HepG2 (cell line): ENCODE measurements around the gene C9orf50. TPM values are rescaled to one million over a fixed set of nuclear protein-coding genes. Genes with fewer than 3 reads are reported as not detected.

Source experiments
- ATAC-seq: fragments of 200-7000 bp; cut with Tn5 transposase; 3 replicates; pipeline ENCODE4 v1.9.1; 2020; ENCODE audit warnings: mild to moderate bottlenecking, moderate library complexity
- BruUV-seq: library from RNA; stranded (reverse); fragments of 400-500 nt; replicated peaks from 2 replicates; lab custom pipeline; 2021; lab: Mats Ljungman, UMichigan
- CTCF ChIA-PET: fragments of 300-600 bp; formaldehyde crosslinking; extraction: SDS; loops from one replicate; lab custom pipeline; 2021; ENCODE audit warnings: low total read pairs, inconsistent platforms, low intra/inter-chr PET ratio; lab: Yijun Ruan, JAX
- POLR2A ChIA-PET: fragments of 350-600 bp; sonication (Branson Sonifier 250); formaldehyde crosslinking; loops from one replicate; lab custom pipeline; 2020; ENCODE audit warnings: antibody characterized with exemption, inconsistent platforms; lab: Yijun Ruan, JAX
- DNase-seq: peaks from one replicate; pipeline ENCODE4 v3.0.0-alpha.2; 2015; ENCODE audit warnings: low spot score
- FAIRE-seq: peaks from 3 replicates; lab custom pipeline; 2011; peaks lifted over from hg19 to GRCh38; lab: Jason Lieb, UNC
- H2AFZ ChIP-seq: one replicate; pipeline ENCODE4 v1.6.1; 2011; ENCODE audit warnings: low read length, inconsistent platforms
- H3K27ac ChIP-seq: fragments of 300-600 bp; 3 replicates; pipeline ENCODE4 v1.8.0; 2011; ENCODE audit warnings: mixed run types, mild to moderate bottlenecking, mixed read lengths, low read length, inconsistent platforms; ENCODE audit not compliant: insufficient read depth; ENCODE audit errors: extremely low read length
- H3K27me3 ChIP-seq, 2 experiments: fragments of 200-600 bp in 1 of 2; 2 replicates in 1 of 2; 3 replicates in 1 of 2; pipeline versions ENCODE4 v1.6.0 to v1.8.0; 2011; ENCODE audit warnings: low read length in 2 of 2, mild to moderate bottlenecking in 2 of 2, moderate library complexity in 2 of 2, inconsistent platforms in 1 of 2; ENCODE audit not compliant: insufficient read depth in 2 of 2, control insufficient read depth in 1 of 2
- H3K36me3 ChIP-seq, 2 experiments: fragments of 200-600 bp in 1 of 2; replicated peaks in 1 of 2; 2 replicates in 1 of 2; 3 replicates in 1 of 2; pipeline versions ENCODE4 v1.5.1 to v1.8.0; 2011; ENCODE audit warnings: low read length in 2 of 2, inconsistent platforms in 1 of 2; ENCODE audit not compliant: insufficient read depth in 2 of 2, control insufficient read depth in 1 of 2
- H3K4me1 ChIP-seq: 2 replicates; pipeline ENCODE4 v1.5.1; 2012; ENCODE audit warnings: low read length, inconsistent platforms; ENCODE audit not compliant: insufficient read depth
- H3K4me2 ChIP-seq: 2 replicates; pipeline ENCODE4 v1.6.0; 2011; ENCODE audit warnings: low read depth, low read length, inconsistent platforms
- H3K4me3 ChIP-seq, 3 experiments: fragments of 200-600 bp in 1 of 3; sonication (generic), shearing (Covaris generic) in 1 of 3; replicated peaks in 1 of 3; 2 replicates each; pipeline ENCODE4 v1.5.1; 2011 to 2016; ENCODE audit warnings: low read length in 3 of 3, inconsistent platforms in 2 of 3, low read depth in 2 of 3, mild to moderate bottlenecking in 2 of 3, control low read depth in 1 of 3, mixed read lengths in 1 of 3; ENCODE audit not compliant: insufficient read depth in 1 of 3
- H3K79me2 ChIP-seq: one replicate; pipeline ENCODE4 v1.6.1; 2011; ENCODE audit warnings: low read length, inconsistent platforms; ENCODE audit not compliant: insufficient read depth
- H3K9ac ChIP-seq: 2 replicates; pipeline ENCODE4 v1.6.0; 2011; ENCODE audit warnings: mild to moderate bottlenecking, low read depth, low read length, inconsistent platforms; ENCODE audit not compliant: insufficient read depth
- H3K9me3 ChIP-seq: 2 replicates; pipeline ENCODE4 v1.5.1; 2012; ENCODE audit warnings: mild to moderate bottlenecking, low read length
- H4K20me1 ChIP-seq: 2 replicates; pipeline ENCODE4 v1.6.0; 2011; ENCODE audit warnings: inconsistent platforms, mild to moderate bottlenecking, low read length, moderate library complexity; ENCODE audit not compliant: insufficient read depth
- HNRNPK ChIP-seq: fragments of 200-400 bp; formaldehyde crosslinking; IDR thresholded peaks from 2 replicates; pipeline ENCODE4 v1.6.1; 2018; ENCODE audit warnings: low read length, low read depth, moderate library complexity, mild to moderate bottlenecking; ENCODE audit not compliant: poor library complexity, severe bottlenecking
- RCOR2 ChIP-seq: IDR thresholded peaks from 2 replicates; pipeline ENCODE4 v1.6.1; 2016; ENCODE audit warnings: missing biosample characterization, missing genetic modification reagents
- RXRA ChIP-seq: sonication (generic); formaldehyde crosslinking; IDR thresholded peaks from 2 replicates; pipeline ENCODE4 v1.5.1; 2020; ENCODE audit warnings: missing genetic modification reagents
- TBX3 ChIP-seq: fragments of 450-650 bp; IDR thresholded peaks from 2 replicates; pipeline ENCODE4 v1.6.1; 2017; ENCODE audit warnings: antibody characterized with exemption, mild to moderate bottlenecking, inconsistent platforms, borderline replicate concordance
- ZMYM3 ChIP-seq: sonication (generic); formaldehyde crosslinking; IDR thresholded peaks from 2 replicates; pipeline ENCODE4 v1.5.1; 2020; ENCODE audit warnings: mild to moderate bottlenecking, missing genetic modification reagents
- ZNF17 ChIP-seq: sonication (generic); formaldehyde crosslinking; IDR thresholded peaks from 2 replicates; pipeline ENCODE4 v1.5.0; 2020; ENCODE audit warnings: mild to moderate bottlenecking, missing genetic modification reagents
- WGBS: methylation state at CpG from one replicate; pipeline ENCODE4 v1.1.6; 2017; ENCODE audit warnings: low lambda C conversion rate; 5-methylcytosine and 5-hydroxymethylcytosine counted together
- in situ Hi-C: cut with HindIII; loops from 2 replicates; pipeline ENCODE4 v1.10.0; 2017; ENCODE audit warnings: low pct_unique_long_range_greater_than_20kb; ENCODE audit not compliant: extremely low pct_ligation_motif_present
- intact Hi-C: fragments of 100-400 bp; cut with micrococcal nuclease; formaldehyde crosslinking; loops from one replicate; pipeline ENCODE4 v1.10.0; 2022; ENCODE audit not compliant: unreplicated experiment
- polyA plus RNA-seq, 8 experiments: library from polyadenylated mRNA; depleted of rRNA in 3 of 8; stranded (reverse) in 7 of 8; unstranded in 1 of 8; fragments of >200 nt; fragmentation: Illumina TruSeq in 4 of 8; extraction: Trizol in 4 of 8; gene quantifications; 2 replicates each; pipeline versions ENCODE4 v1.2.1 to v1.2.3, GENCODE V29; 2011 to 2016; ENCODE audit warnings: low read depth in 4 of 8, missing spikeins in 1 of 8, mixed read lengths in 1 of 8; ENCODE audit not compliant: insufficient read depth in 1 of 8
- total RNA-seq, 5 experiments: library from RNA; depleted of rRNA; stranded (reverse); fragments of >200 nt; fragmentation: Illumina TruSeq; extraction: Trizol; gene quantifications; 2 replicates each; pipeline ENCODE4 v1.2.3, GENCODE V29; 2016; ENCODE audit warnings: low read depth in 1 of 5
- TF ChIP-seq, protein P1 (sequence below): sonication (generic); formaldehyde crosslinking; IDR thresholded peaks from 2 replicates; pipeline ENCODE4 v1.4.0; 2020; ENCODE audit warnings: mild to moderate bottlenecking, missing genetic modification reagents
- TF ChIP-seq, protein P2 (sequence below): sonication (generic); formaldehyde crosslinking; IDR thresholded peaks from 2 replicates; pipeline ENCODE4 v1.4.0; 2020; ENCODE audit warnings: missing genetic modification reagents; ENCODE audit errors: not compliant biosample characterization

C9orf50 gene
- total and polyA plus RNA-seq, 2 of the 13 experiments (the other 11 are each of a cell fraction or from before 2014, with no cell fraction given) = not detected

DNA sequence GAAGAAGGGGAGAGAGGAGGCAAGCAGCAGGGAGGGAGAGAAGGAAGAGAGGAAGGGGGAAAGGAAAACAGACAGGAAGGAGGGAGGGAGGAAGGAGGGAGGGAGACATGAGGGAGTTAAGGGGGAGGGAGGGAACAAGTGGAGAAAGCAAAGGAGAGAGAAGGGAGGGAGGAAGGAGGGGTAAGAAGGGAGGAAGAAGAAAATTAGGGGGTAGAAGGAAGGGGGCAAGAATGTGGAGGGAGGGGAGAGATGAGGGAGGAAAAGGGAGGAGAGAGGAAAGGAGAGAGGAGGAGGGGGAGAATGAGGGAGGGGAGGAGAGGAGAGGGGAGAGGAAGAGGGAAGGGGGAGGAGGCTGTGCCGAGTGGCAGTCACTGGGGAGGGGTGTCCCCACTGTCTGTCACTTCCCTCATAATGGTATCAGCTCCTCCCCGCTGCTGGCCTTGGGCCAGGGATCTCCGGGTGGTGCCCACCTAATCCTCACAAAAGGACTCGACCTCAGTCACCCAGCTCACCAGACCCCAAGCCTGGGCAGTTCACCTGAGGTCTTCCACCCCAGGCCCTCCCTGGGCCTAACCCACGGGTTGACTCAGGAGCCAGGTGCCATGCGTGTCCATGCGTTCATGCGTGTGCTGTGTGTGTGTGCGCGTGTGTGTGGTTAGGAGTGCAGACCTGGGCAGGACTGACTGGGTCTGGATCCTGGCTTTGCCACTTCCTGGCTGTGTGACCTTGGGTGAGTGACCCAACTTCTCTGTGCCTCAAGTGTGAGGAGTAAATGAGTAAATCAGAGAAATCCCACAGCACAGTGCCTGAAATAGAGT, 18.1 kb downstream of the C9orf50 start (continued):
- TF ChIP-seq HNRNPK (peak; percentile 73), RCOR2 (CRISPR knock-in tag) (0 out of 2 replicates have a peak, but pooled peaks have one; percentile 39), TBX3 (no peak), RXRA (CRISPR knock-in tag) (no peak), ZNF17 (CRISPR knock-in tag) (no peak)
- TF ChIP-seq, protein P1, sequence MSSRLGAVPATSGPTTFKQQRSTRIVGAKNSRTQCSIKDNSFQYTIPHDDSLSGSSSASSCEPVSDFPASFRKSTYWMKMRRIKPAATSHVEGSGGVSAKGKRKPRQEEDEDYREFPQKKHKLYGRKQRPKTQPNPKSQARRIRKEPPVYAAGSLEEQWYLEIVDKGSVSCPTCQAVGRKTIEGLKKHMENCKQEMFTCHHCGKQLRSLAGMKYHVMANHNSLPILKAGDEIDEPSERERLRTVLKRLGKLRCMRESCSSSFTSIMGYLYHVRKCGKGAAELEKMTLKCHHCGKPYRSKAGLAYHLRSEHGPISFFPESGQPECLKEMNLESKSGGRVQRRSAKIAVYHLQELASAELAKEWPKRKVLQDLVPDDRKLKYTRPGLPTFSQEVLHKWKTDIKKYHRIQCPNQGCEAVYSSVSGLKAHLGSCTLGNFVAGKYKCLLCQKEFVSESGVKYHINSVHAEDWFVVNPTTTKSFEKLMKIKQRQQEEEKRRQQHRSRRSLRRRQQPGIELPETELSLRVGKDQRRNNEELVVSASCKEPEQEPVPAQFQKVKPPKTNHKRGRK (CRISPR knock-in tag) = 0 out of 2 replicates have a peak, but pooled peaks have one; percentile 66

DNA sequence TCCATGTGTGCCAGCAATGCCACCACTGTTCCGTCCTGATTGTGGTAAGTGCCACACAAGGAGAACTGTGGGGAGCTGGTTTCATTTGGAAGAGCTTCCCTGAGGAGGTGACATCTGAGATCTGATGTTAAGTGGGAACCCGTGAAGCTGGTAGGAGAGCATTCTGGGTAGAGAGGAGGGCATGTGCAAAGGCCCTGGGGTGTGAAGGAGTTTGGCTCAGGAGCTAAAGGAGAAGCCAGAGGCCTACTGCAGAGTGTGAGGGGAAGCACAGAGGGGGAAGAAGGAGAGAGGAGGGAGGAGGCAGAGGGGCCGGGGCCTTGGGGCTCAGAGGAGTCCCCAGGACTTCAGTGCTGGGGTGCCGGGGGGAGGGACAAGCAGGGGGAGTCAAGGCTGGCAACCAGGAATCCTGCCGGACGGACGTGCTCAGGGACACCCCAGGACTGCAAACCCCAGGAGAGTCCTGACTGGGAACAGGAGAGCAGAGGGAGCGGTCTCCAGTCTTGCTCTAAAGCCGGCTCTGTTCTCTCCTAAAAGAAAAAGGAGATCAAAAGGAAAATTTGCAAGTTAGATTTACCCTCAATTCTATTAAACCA, 19.7 kb downstream of the C9orf50 start:
- no peaks in the 10 kb centered on the region for H3K79me2 ChIP-seq
- DNase-seq = no peak
- intact Hi-C loops = no loop called here
- no peaks in the 10 kb centered on the region for H3K36me3 ChIP-seq
- no peaks in the 10 kb centered on the region for H3K9me3 ChIP-seq
- H3K4me2 ChIP-seq = no peak overlapping the region
- no peak overlapping the region for H3K4me3 ChIP-seq
- peaks cover 85% of the 10 kb centered on the region for H3K4me1 ChIP-seq
- ChIA-PET CTCF (no interaction called here), POLR2A (interaction anchor here (0.9 to 1.2 kb wide), 3 partner anchors 21 to 105 kb away, joined by 4 read pairs; no protein-coding TSS in a partner anchor)
- no peak overlapping the region for H3K27ac ChIP-seq
- WGBS = 86% methylated on average over 9 of the region's 9 CpGs
- no peak for ATAC-seq
- peak; percentile 33; the same call in 1 of the 2 replicates for TF ChIP-seq ZMYM3 (CRISPR knock-in tag)
- TF ChIP-seq, protein P2, sequence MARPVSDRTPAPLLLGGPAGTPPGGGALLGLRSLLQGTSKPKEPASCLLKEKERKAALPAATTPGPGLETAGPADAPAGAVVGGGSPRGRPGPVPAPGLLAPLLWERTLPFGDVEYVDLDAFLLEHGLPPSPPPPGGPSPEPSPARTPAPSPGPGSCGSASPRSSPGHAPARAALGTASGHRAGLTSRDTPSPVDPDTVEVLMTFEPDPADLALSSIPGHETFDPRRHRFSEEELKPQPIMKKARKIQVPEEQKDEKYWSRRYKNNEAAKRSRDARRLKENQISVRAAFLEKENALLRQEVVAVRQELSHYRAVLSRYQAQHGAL = no peak
- H3K27me3 ChIP-seq = no peaks in the 10 kb centered on the region
- in situ Hi-C loops = no loop called here
- no peak for FAIRE-seq
- no TSS peak for BruUV-seq
- no peak overlapping the region for H2AFZ ChIP-seq
- H4K20me1 ChIP-seq = no peaks in the 10 kb centered on the region
- H3K9ac ChIP-seq = no peak overlapping the region
